ENCODE data around the gene GABRB2.

- TF ChIP-seq, protein P1, sequence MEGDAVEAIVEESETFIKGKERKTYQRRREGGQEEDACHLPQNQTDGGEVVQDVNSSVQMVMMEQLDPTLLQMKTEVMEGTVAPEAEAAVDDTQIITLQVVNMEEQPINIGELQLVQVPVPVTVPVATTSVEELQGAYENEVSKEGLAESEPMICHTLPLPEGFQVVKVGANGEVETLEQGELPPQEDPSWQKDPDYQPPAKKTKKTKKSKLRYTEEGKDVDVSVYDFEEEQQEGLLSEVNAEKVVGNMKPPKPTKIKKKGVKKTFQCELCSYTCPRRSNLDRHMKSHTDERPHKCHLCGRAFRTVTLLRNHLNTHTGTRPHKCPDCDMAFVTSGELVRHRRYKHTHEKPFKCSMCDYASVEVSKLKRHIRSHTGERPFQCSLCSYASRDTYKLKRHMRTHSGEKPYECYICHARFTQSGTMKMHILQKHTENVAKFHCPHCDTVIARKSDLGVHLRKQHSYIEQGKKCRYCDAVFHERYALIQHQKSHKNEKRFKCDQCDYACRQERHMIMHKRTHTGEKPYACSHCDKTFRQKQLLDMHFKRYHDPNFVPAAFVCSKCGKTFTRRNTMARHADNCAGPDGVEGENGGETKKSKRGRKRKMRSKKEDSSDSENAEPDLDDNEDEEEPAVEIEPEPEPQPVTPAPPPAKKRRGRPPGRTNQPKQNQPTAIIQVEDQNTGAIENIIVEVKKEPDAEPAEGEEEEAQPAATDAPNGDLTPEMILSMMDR (IDR thresholded peaks at IDR 0.05 in 8 of 11, conservative IDR thresholded peaks at IDR 0.05 in 3 of 11): no peak
- TF ChIP-seq POLR2A (IDR thresholded peaks at IDR 0.05): no peak
Observed at GRCh38 chr5:161585798-161586197, 39.3 kb upstream of the GABRB2 start.

Measured in spleen (tissue), 7 donors.